Endodermal cell (in vitro differentiated cells): ENCODE data around the gene SOX15. TPM values are rescaled to one million over a fixed set of nuclear protein-coding genes. Genes with fewer than 3 reads are reported as not detected.

Experiments used
- DNase-seq: peaks from one replicate; pipeline ENCODE4 v3.0.0-alpha.2; 2017
- H3K27ac ChIP-seq: 2 replicates; pipeline ENCODE4 v1.5.1; 2013; ENCODE audit warnings: mild to moderate bottlenecking, low read depth, low read length, moderate library complexity
- H3K27me3 ChIP-seq: 2 replicates; pipeline ENCODE4 v1.6.1; 2013; ENCODE audit warnings: mild to moderate bottlenecking, low read length, moderate library complexity; ENCODE audit not compliant: insufficient read depth, control insufficient read depth, poor library complexity, severe bottlenecking
- H3K36me3 ChIP-seq: 2 replicates; pipeline ENCODE4 v1.7.0; 2013; ENCODE audit warnings: mild to moderate bottlenecking, low read length, moderate library complexity; ENCODE audit not compliant: control insufficient read depth, insufficient read depth
- H3K4me1 ChIP-seq: one replicate; pipeline ENCODE4 v1.7.0; 2013; ENCODE audit warnings: low read length; ENCODE audit not compliant: control insufficient read depth, insufficient read depth
- H3K4me3 ChIP-seq: 2 replicates; pipeline ENCODE4 v1.5.1; 2013; ENCODE audit warnings: mild to moderate bottlenecking, low read length, moderate library complexity
- H3K9ac ChIP-seq: 2 replicates; pipeline ENCODE4 v1.6.1; 2013; ENCODE audit warnings: mild to moderate bottlenecking, low read length, moderate library complexity; ENCODE audit not compliant: poor library complexity, severe bottlenecking; ENCODE audit errors: extremely low read depth
- H3K9me3 ChIP-seq: 2 replicates; pipeline ENCODE4 v1.6.1; 2013; ENCODE audit warnings: mild to moderate bottlenecking, low read length, moderate library complexity; ENCODE audit not compliant: control insufficient read depth
- H3K27ac Mint-ChIP-seq: 2 replicates; pipeline ENCODE4 v1.8.0; 2020; ENCODE audit warnings: mixed read lengths
- H3K27me3 Mint-ChIP-seq: 2 replicates; pipeline ENCODE4 v1.8.0; 2021; ENCODE audit warnings: mild to moderate bottlenecking, mixed read lengths; ENCODE audit not compliant: insufficient read depth
- H3K36me3 Mint-ChIP-seq: 2 replicates; pipeline ENCODE4 v1.8.0; 2020; ENCODE audit warnings: low read depth, mixed read lengths
- H3K4me1 Mint-ChIP-seq: 2 replicates; pipeline ENCODE4 v1.8.0; 2020; ENCODE audit warnings: mixed read lengths
- H3K4me3 Mint-ChIP-seq: 2 replicates; pipeline ENCODE4 v1.8.0; 2020; ENCODE audit warnings: mild to moderate bottlenecking, moderate library complexity, mixed read lengths
- H3K9me3 Mint-ChIP-seq: 2 replicates; pipeline ENCODE4 v1.8.0; 2020; ENCODE audit warnings: mild to moderate bottlenecking, mixed read lengths
- WGBS, 2 experiments: methylation state at CpG; one replicate each; pipeline versions ENCODE4 v1.1.5 to v1.1.7; 2013; ENCODE audit warnings: missing lambda C conversion rate in 2 of 2, mixed read lengths in 1 of 2; ENCODE audit not compliant: insufficient coverage in 1 of 2, insufficient read length in 1 of 2; 5-methylcytosine and 5-hydroxymethylcytosine counted together
- total RNA-seq, 2 donors: library from RNA; stranded (reverse); fragmentation: NEBNext Ultra II Directional in 1 of 2; extraction: Animal tissue kit (Norgen Biotek cat#: 25700) in 1 of 2; gene quantifications; 2 replicates in 1 of 2; 3 replicates in 1 of 2; pipeline ENCODE4 v1.2.1, GENCODE V29; 2021
- TF ChIP-seq, protein P1 (sequence below): fragments of 200-600 bp; sonication (generic); conservative IDR thresholded peaks from 2 replicates; pipeline ENCODE4 v1.5.0; 2021; ENCODE audit warnings: antibody characterized with exemption, mild to moderate bottlenecking

The SOX15 gene
- total RNA-seq, 2 donors from 2014 or later = 6.4 to 7.3 TPM

DNA sequence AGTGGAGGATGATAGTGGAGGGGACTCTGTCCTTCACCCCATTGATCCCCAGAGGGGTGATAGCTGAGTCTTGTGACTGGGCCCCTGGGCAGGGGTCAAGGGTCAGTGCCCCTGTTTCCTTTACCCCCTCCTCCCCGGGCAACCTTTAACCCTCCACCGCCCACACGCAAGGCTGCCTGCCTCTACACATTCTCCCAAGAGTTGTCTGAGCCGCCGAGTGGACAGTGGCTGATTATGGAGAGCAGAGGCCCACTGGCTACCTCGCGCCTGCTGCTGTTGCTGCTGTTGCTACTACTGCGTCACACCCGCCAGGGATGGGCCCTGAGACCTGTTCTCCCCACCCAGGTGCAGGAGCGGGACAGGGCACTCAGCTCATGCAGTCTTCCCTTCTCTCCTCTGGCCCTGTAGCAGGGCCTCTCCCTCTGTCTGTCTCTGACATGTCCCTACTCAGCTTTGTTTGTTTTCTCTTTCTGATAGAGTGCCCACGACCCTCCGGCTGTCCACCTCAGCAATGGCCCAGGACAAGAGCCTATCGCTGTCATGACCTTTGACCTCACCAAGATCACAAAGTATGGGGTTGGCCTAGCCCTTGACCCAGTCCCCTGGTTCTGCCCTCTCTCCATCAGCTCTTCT lies 40.2 kb upstream of the SOX15 start, which contains the start of gene SHBG:
Gene SHBG (plus strand): TSS at position 197 of the 633 bp plus-strand sequence. CDS start 38 bp downstream, at position 235.
- 91 to 94% methylated on average over 8 to 13 of the region's 13 CpGs for WGBS, 2 experiments
- no peak within 1 kb of the TSS for H3K27ac Mint-ChIP-seq
- no peak within 1 kb of the TSS for H3K4me3 ChIP-seq
- peaks cover 10% of the 10 kb centered on the region for H3K36me3 ChIP-seq
- DNase-seq = peak; percentile 47
- H3K9ac ChIP-seq = no peak within 1 kb of the TSS
- no peak within 1 kb of the TSS for H3K4me3 Mint-ChIP-seq
- H3K4me1 Mint-ChIP-seq = peaks cover 11% of the 10 kb centered on the region
- no peaks in the 10 kb centered on the region for H3K27me3 ChIP-seq
- TF ChIP-seq, protein P1, sequence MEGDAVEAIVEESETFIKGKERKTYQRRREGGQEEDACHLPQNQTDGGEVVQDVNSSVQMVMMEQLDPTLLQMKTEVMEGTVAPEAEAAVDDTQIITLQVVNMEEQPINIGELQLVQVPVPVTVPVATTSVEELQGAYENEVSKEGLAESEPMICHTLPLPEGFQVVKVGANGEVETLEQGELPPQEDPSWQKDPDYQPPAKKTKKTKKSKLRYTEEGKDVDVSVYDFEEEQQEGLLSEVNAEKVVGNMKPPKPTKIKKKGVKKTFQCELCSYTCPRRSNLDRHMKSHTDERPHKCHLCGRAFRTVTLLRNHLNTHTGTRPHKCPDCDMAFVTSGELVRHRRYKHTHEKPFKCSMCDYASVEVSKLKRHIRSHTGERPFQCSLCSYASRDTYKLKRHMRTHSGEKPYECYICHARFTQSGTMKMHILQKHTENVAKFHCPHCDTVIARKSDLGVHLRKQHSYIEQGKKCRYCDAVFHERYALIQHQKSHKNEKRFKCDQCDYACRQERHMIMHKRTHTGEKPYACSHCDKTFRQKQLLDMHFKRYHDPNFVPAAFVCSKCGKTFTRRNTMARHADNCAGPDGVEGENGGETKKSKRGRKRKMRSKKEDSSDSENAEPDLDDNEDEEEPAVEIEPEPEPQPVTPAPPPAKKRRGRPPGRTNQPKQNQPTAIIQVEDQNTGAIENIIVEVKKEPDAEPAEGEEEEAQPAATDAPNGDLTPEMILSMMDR = no peak
- H3K9me3 ChIP-seq = no peaks in the 10 kb centered on the region
- no peak within 1 kb of the TSS for H3K27ac ChIP-seq
- peaks cover 9% of the 10 kb centered on the region for H3K4me1 ChIP-seq
- no peaks in the 10 kb centered on the region for H3K27me3 Mint-ChIP-seq
- H3K9me3 Mint-ChIP-seq = no peaks in the 10 kb centered on the region
- H3K36me3 Mint-ChIP-seq = peaks cover 8% of the 10 kb centered on the region

DNA sequence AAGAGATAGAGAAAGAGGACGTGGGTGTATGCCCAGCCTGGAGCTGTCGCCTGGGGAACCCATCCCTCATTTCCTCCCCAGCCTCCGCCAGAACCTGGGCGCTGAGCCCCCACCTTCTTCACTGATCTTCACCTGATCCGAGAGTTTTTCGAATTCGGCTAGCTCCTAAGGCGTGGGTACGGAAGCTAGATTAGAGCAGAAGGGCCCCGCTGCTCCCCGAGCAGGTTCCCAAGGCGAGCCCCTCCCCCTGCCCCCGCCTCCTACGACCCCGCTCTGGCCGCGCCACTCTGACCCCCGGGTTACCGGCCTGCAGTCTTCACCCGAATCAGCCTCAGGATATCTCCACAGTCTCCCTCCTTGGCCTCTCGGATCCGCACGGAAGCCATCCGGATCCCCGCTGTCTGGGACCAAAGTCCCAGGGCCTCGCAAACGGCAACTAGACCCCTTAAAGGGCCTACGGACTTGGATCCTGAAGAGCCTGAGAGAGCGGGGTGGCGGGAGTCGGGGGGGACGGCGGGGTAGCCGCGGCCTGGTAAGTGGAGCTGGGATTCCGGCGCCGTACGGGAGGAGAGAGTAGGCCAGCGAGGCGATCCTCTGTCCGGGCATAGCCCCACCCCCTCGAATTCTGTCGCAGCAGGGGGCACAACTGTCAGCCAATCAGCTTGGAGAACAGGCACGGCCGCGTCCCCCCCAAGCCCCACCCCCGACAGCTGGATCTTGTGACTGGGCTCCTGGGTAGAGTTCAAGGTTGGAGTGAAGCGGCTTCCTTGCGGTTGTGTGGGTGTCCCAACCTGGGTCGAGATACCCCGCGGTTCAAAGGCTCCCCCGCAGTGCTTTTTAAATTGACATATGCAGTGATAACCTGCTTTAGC lies 37.6 kb upstream of the SOX15 start, which contains the start of gene SAT2:
Gene SAT2 (minus strand): TSS at position 572 of the 872 bp plus-strand sequence. CDS start 186 bp downstream, at position 386.
- no peaks in the 10 kb centered on the region for H3K9me3 ChIP-seq
- H3K9ac ChIP-seq = peak within 1 kb of the TSS; percentile 97
- TF ChIP-seq, protein P1 = no peak
- H3K9me3 Mint-ChIP-seq = no peaks in the 10 kb centered on the region
- peak; percentile 100 for DNase-seq
- no peaks in the 10 kb centered on the region for H3K27me3 ChIP-seq
- peak within 1 kb of the TSS; percentile 86 for H3K4me3 Mint-ChIP-seq
- H3K4me1 ChIP-seq = peaks cover 9% of the 10 kb centered on the region
- peaks cover 10% of the 10 kb centered on the region for H3K36me3 ChIP-seq
- peak within 1 kb of the TSS; percentile 95 for H3K4me3 ChIP-seq
- WGBS, 2 experiments = 0 to 1% methylated on average over 27 to 54 of the region's 54 CpGs
- peaks cover 11% of the 10 kb centered on the region for H3K4me1 Mint-ChIP-seq
- H3K27me3 Mint-ChIP-seq = no peaks in the 10 kb centered on the region
- peak within 1 kb of the TSS; percentile 96 for H3K27ac ChIP-seq
- peaks cover 8% of the 10 kb centered on the region for H3K36me3 Mint-ChIP-seq
- peak within 1 kb of the TSS; percentile 96 for H3K27ac Mint-ChIP-seq

DNA sequence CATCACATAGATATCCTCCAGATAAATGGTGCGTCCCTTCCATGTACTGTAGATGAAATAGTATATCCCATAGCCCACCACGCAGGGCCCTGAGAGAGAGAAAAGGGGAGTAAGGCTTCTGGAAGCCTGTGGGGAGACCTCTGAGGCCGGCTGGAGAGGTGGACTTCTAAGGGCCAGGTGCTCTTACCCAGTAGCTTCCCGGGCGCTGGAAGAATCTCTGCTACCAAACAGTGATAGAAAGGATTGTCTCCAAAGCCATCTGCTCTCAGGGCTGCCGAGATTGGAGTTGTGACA lies 37.0 kb upstream of the SOX15 start:
- peak overlapping the region; percentile 86 for H3K4me3 Mint-ChIP-seq
- 0 to 19% methylated on average over 1 to 6 of the region's 6 CpGs for WGBS, 2 experiments
- peak overlapping the region; percentile 96 for H3K27ac Mint-ChIP-seq
- H3K9me3 Mint-ChIP-seq = no peaks in the 10 kb centered on the region
- TF ChIP-seq, protein P1 = no peak
- Histone ChIP-seq H3K9me3 (no peaks in the 10 kb centered on the region), H3K4me3 (peak overlapping the region; percentile 95), H3K27ac (peak overlapping the region; percentile 96), H3K36me3 (peaks cover 10% of the 10 kb centered on the region), H3K4me1 (peaks cover 9% of the 10 kb centered on the region), H3K9ac (peak overlapping the region; percentile 97), H3K27me3 (no peaks in the 10 kb centered on the region)
- peaks cover 8% of the 10 kb centered on the region for H3K36me3 Mint-ChIP-seq
- no peaks in the 10 kb centered on the region for H3K27me3 Mint-ChIP-seq
- peaks cover 9% of the 10 kb centered on the region for H3K4me1 Mint-ChIP-seq
- DNase-seq = no peak
